H1 (cell line): ENCODE data around the gene POU2AF3. TPM values are rescaled to one million over a fixed set of nuclear protein-coding genes. Genes with fewer than 3 reads are reported as not detected.

Source experiments
- CTCF ChIA-PET: fragments of 300-600 bp; sonication (Branson Sonifier 250); formaldehyde crosslinking; loops from one replicate; lab custom pipeline; 2021; ENCODE audit not compliant: partially characterized antibody; lab: Charles Lee
- POLR2A ChIA-PET: fragments of 300-600 bp; sonication (Branson Sonifier 250); formaldehyde crosslinking; loops from one replicate; lab custom pipeline; 2021; ENCODE audit warnings: inconsistent platforms; ENCODE audit not compliant: partially characterized antibody; lab: Charles Lee
- DNase-seq, 2 experiments: peaks; one replicate each; pipeline versions ENCODE4 v3.0.0 to v3.0.0-alpha.2; 2010 to 2022; ENCODE audit warnings: low spot score in 2 of 2, low read depth in 1 of 2, mixed read lengths in 1 of 2
- FAIRE-seq: peaks from 2 replicates; lab custom pipeline; 2011; peaks lifted over from hg19 to GRCh38; lab: Jason Lieb, UNC
- H2AFZ ChIP-seq: 2 replicates; pipeline ENCODE4 v1.8.1; 2012; ENCODE audit warnings: low read length, inconsistent platforms
- H2AK5ac ChIP-seq: 2 replicates; pipeline ENCODE4 v1.6.1; 2013; ENCODE audit warnings: low read depth, low read length
- H2BK120ac ChIP-seq: replicated peaks from 2 replicates; pipeline ENCODE3; 2013; ENCODE audit warnings: low read depth, low read length, inconsistent platforms
- H2BK12ac ChIP-seq: 2 replicates; pipeline ENCODE4 v1.6.1; 2013; ENCODE audit warnings: low read depth, low read length
- H2BK15ac ChIP-seq: 2 replicates; pipeline ENCODE4 v1.6.1; 2013; ENCODE audit warnings: low read length
- H2BK20ac ChIP-seq: 2 replicates; pipeline ENCODE4 v1.6.1; 2013; ENCODE audit warnings: low read length
- H2BK5ac ChIP-seq: 2 replicates; pipeline ENCODE4 v1.6.1; 2013; ENCODE audit warnings: low read depth, low read length
- H3K14ac ChIP-seq: 2 replicates; pipeline ENCODE4 v1.6.1; 2013; ENCODE audit warnings: inconsistent platforms; ENCODE audit not compliant: insufficient read length
- H3K18ac ChIP-seq: 2 replicates; pipeline ENCODE4 v1.6.1; 2013; ENCODE audit warnings: low read length; ENCODE audit errors: extremely low read depth
- H3K23ac ChIP-seq: 2 replicates; pipeline ENCODE4 v1.6.1; 2013; ENCODE audit warnings: inconsistent platforms; ENCODE audit not compliant: insufficient read length
- H3K23me2 ChIP-seq: 2 replicates; pipeline ENCODE4 v1.6.1; 2013; ENCODE audit warnings: low read depth, low read length
- H3K27ac ChIP-seq: 2 replicates; pipeline ENCODE4 v1.6.1; 2011; ENCODE audit warnings: low read depth, low read length, inconsistent platforms
- H3K27me3 ChIP-seq, 4 experiments: replicated peaks in 1 of 4; 1 replicate in 1 of 4; 2 replicates in 3 of 4; pipeline versions ENCODE4 v1.6.1 to v1.8.1; 2011 to 2013; ENCODE audit warnings: low read length in 3 of 4, mild to moderate bottlenecking in 3 of 4, inconsistent platforms in 2 of 4, mixed read lengths in 2 of 4, moderate library complexity in 1 of 4; ENCODE audit not compliant: control insufficient read depth in 3 of 4, insufficient read depth in 3 of 4; ENCODE audit errors: extremely low read depth in 1 of 4
- H3K36me3 ChIP-seq, 4 experiments: 2 replicates each; pipeline versions ENCODE4 v1.6.1 to v1.8.1; 2011 to 2013; ENCODE audit warnings: mild to moderate bottlenecking in 4 of 4, low read length in 3 of 4, moderate library complexity in 2 of 4, control low read depth in 1 of 4, inconsistent platforms in 1 of 4; ENCODE audit not compliant: insufficient read depth in 4 of 4, control insufficient read depth in 2 of 4
- H3K4ac ChIP-seq: replicated peaks from 2 replicates; pipeline ENCODE3; 2013; ENCODE audit warnings: low read length, low read depth, mixed read lengths, inconsistent platforms; ENCODE audit not compliant: insufficient read length
- H3K4me1 ChIP-seq, 4 experiments: replicated peaks in 1 of 4; 1 replicate in 1 of 4; 2 replicates in 3 of 4; pipeline versions ENCODE4 v1.6.1 to v1.8.1; 2011 to 2013; ENCODE audit warnings: low read length in 3 of 4, inconsistent platforms in 2 of 4, mixed read lengths in 1 of 4; ENCODE audit not compliant: insufficient read depth in 4 of 4, control insufficient read depth in 3 of 4
- H3K4me2 ChIP-seq, 2 experiments: 2 replicates each; pipeline versions ENCODE4 v1.6.1 to v1.8.1; 2011 to 2013; ENCODE audit warnings: low read depth in 2 of 2, low read length in 2 of 2, control low read depth in 1 of 2, inconsistent platforms in 1 of 2, mild to moderate bottlenecking in 1 of 2; ENCODE audit not compliant: insufficient read depth in 1 of 2
- H3K4me3 ChIP-seq, 4 experiments: fragments of 200-600, 300-600 bp in 1 of 4; sonication (generic), shearing (Covaris generic), sonication (Bioruptor Twin) in 1 of 4; 2 replicates each; pipeline versions ENCODE4 v1.5.1 to v1.8.1; 2011 to 2016; ENCODE audit warnings: low read length in 4 of 4, low read depth in 3 of 4, control low read depth in 2 of 4, inconsistent platforms in 2 of 4, mild to moderate bottlenecking in 2 of 4, mixed read lengths in 1 of 4, moderate library complexity in 1 of 4; ENCODE audit not compliant: insufficient read depth in 2 of 4; ENCODE audit errors: extremely low read depth in 1 of 4
- H3K56ac ChIP-seq: replicated peaks from 2 replicates; pipeline ENCODE3; 2013; ENCODE audit warnings: low read depth, mild to moderate bottlenecking, mixed read lengths, low read length, inconsistent platforms; ENCODE audit not compliant: insufficient read length
- H3K79me1 ChIP-seq: 2 replicates; pipeline ENCODE4 v1.6.1; 2013; ENCODE audit warnings: low read depth, low read length, control low read depth
- H3K79me2 ChIP-seq, 2 experiments: 2 replicates each; pipeline versions ENCODE4 v1.6.1 to v1.8.1; 2012 to 2013; ENCODE audit warnings: low read length in 2 of 2, mild to moderate bottlenecking in 2 of 2, inconsistent platforms in 1 of 2; ENCODE audit not compliant: insufficient read depth in 2 of 2, control insufficient read depth in 1 of 2
- H3K9ac ChIP-seq, 4 experiments: replicated peaks in 1 of 4; 1 replicate in 1 of 4; 2 replicates in 3 of 4; pipeline versions ENCODE4 v1.6.1 to v1.8.1; 2011 to 2013; ENCODE audit warnings: low read depth in 3 of 4, low read length in 3 of 4, control low read depth in 2 of 4, mild to moderate bottlenecking in 2 of 4, moderate library complexity in 2 of 4, inconsistent platforms in 1 of 4; ENCODE audit errors: extremely low read depth in 1 of 4
- H3K9me3 ChIP-seq, 2 experiments: 2 replicates each; pipeline versions ENCODE4 v1.6.1 to v1.8.1; 2012 to 2013; ENCODE audit warnings: mild to moderate bottlenecking in 2 of 2, moderate library complexity in 2 of 2, control low read depth in 1 of 2, inconsistent platforms in 1 of 2, low read depth in 1 of 2, low read length in 1 of 2, mixed read lengths in 1 of 2; ENCODE audit not compliant: insufficient read depth in 2 of 2
- H4K20me1 ChIP-seq, 2 experiments: replicated peaks in 1 of 2; 2 replicates each; pipeline versions ENCODE3 to v1.8.1; 2011 to 2013; ENCODE audit warnings: inconsistent platforms in 2 of 2, low read length in 2 of 2, mild to moderate bottlenecking in 1 of 2; ENCODE audit not compliant: insufficient read depth in 2 of 2, control insufficient read depth in 1 of 2
- H4K5ac ChIP-seq: 2 replicates; pipeline ENCODE4 v1.6.1; 2013; ENCODE audit warnings: low read length, low read depth, mixed read lengths, inconsistent platforms; ENCODE audit not compliant: insufficient read length
- H4K8ac ChIP-seq: 2 replicates; pipeline ENCODE4 v1.8.0; 2013; ENCODE audit warnings: mild to moderate bottlenecking, moderate library complexity, low read length, inconsistent platforms; ENCODE audit not compliant: insufficient read depth; ENCODE audit errors: extremely low read depth
- H4K91ac ChIP-seq: replicated peaks from 2 replicates; pipeline ENCODE3; 2013; ENCODE audit warnings: low read length, mixed read lengths, inconsistent platforms; ENCODE audit not compliant: insufficient read length
- ASH2L ChIP-seq: fragments of 200-600, 300-600 bp; sonication (generic); IDR thresholded peaks from one replicate; pipeline ENCODE4 v1.7.1; 2017; ENCODE audit warnings: low read length
- BACH1 ChIP-seq: IDR thresholded peaks from 2 replicates; pipeline ENCODE4 v1.6.1; 2012; ENCODE audit warnings: low read length, improper control_type of control experiment
- CBX8 ChIP-seq: fragments of 300-800, 300-1000 bp; sonication (generic); IDR thresholded peaks from 2 replicates; pipeline ENCODE4 v1.7.1; 2016; ENCODE audit warnings: low read depth, low read length, borderline replicate concordance
- EZH2 ChIP-seq: fragments of 200-600 bp; sonication (generic); IDR thresholded peaks from 2 replicates; pipeline ENCODE4 v1.7.1; 2012; ENCODE audit warnings: low read depth, mild to moderate bottlenecking, moderate library complexity, low read length, inconsistent platforms; ENCODE audit not compliant: severe bottlenecking
- JUN ChIP-seq: IDR thresholded peaks from 2 replicates; pipeline ENCODE4 v1.6.1; 2011; ENCODE audit warnings: low read depth, mild to moderate bottlenecking, improper control_type of control experiment, low read length
- KDM1A ChIP-seq: fragments of 200-600, 300-600 bp; sonication (generic); IDR thresholded peaks from 2 replicates; pipeline ENCODE4 v1.7.1; 2016; ENCODE audit warnings: mild to moderate bottlenecking, low read length, borderline replicate concordance
- RFX5 ChIP-seq: IDR thresholded peaks from 2 replicates; pipeline ENCODE4 v1.6.1; 2011; ENCODE audit warnings: low read depth, low read length, improper control_type of control experiment, borderline replicate concordance
- SIX5 ChIP-seq: IDR thresholded peaks from 2 replicates; pipeline ENCODE4 v1.6.1; 2011; ENCODE audit warnings: mild to moderate bottlenecking, low read depth, low read length
- SUZ12 ChIP-seq: fragments of 200-600 bp; sonication (generic); IDR thresholded peaks from 2 replicates; pipeline ENCODE4 v1.6.1; 2012; ENCODE audit warnings: mild to moderate bottlenecking, inconsistent platforms, low read length, moderate library complexity, mixed read lengths
- TAF7 ChIP-seq: optimal IDR thresholded peaks from 2 replicates; pipeline ENCODE3; 2011; ENCODE audit warnings: low read depth, mild to moderate bottlenecking, inconsistent platforms, low read length, moderate library complexity, borderline replicate concordance
- TEAD4 ChIP-seq: IDR thresholded peaks from 2 replicates; pipeline ENCODE4 v1.6.1; 2012; ENCODE audit warnings: low read depth, low read length, inconsistent platforms, mixed read lengths
- ZNF274 ChIP-seq: IDR thresholded peaks from 2 replicates; pipeline ENCODE4 v1.7.0; 2012; ENCODE audit warnings: low read length, borderline replicate concordance; ENCODE audit errors: extremely low read depth
- WGBS, 2 experiments: shearing (Covaris generic) in 1 of 2; methylation state at CpG; one replicate each; pipeline versions ENCODE4 v1.1.6 to v1.1.7; 2013 to 2015; ENCODE audit warnings: low lambda C conversion rate in 2 of 2, mixed read lengths in 2 of 2, inconsistent platforms in 1 of 2, low coverage in 1 of 2, missing lambda C conversion rate in 1 of 2; ENCODE audit not compliant: insufficient replicate concordance in 2 of 2, insufficient coverage in 1 of 2, insufficient read length in 1 of 2; ENCODE audit errors: extremely low coverage in 1 of 2, missing lambda C conversion rate in 1 of 2; 5-methylcytosine and 5-hydroxymethylcytosine counted together
- polyA plus RNA-seq, 7 experiments: library from polyadenylated mRNA; depleted of rRNA in 3 of 7; stranded (reverse) in 5 of 7; unstranded in 2 of 7; fragments of >200 nt in 5 of 7; fragments of 200-250 nt in 2 of 7; gene quantifications; 1 replicate in 5 of 7; 2 replicates in 1 of 7; 4 replicates in 1 of 7; pipeline versions ENCODE4 v1.2.1 to v1.2.3, GENCODE V29; 2011 to 2013; ENCODE audit warnings: missing spikeins in 2 of 7, mixed read lengths in 2 of 7
- total RNA-seq: library from RNA; stranded (reverse); fragmentation: NEBNext Ultra II Directional; extraction: Animal tissue kit (Norgen Biotek cat#: 25700); gene quantifications from 2 replicates; pipeline ENCODE4 v1.2.1, GENCODE V29; 2021

Gene POU2AF3
- total and polyA plus RNA-seq, 2 of the 8 experiments (the other 6 are each of a cell fraction or from before 2014, with no cell fraction given) = 1.2 to 5.7 TPM

- Histone ChIP-seq H3K27me3 (peaks cover 0 to 33% (median 16%) of the 10 kb centered on the region in 4 experiments; a peak in 5 of 7 replicates), H3K79me2 (no peaks in the 10 kb centered on the region), H3K9me3 (no peaks in the 10 kb centered on the region), H4K8ac (peak overlapping the region; percentile 42; the same call in 1 of the 2 replicates), H3K36me3 (no peaks in the 10 kb centered on the region), H2AK5ac (no peak overlapping the region), H3K27ac (no peak overlapping the region), H3K23me2 (peaks cover 17% of the 10 kb centered on the region; the same call in 1 of the 2 replicates), H2BK12ac (no peak overlapping the region), H2BK20ac (no peak overlapping the region), H2BK120ac (no peak overlapping the region), H3K79me1 (no peaks in the 10 kb centered on the region), H3K4me1 (peaks cover 1 to 9% (median 6%) of the 10 kb centered on the region in 4 experiments; a peak in 6 of 7 replicates), H2BK5ac (no peak overlapping the region), H4K20me1 (no peaks in the 10 kb centered on the region), H3K23ac (no peak overlapping the region), H3K56ac (no peak overlapping the region), H3K14ac (no peak overlapping the region), H3K9ac (no peak overlapping the region), H3K4me2 (no peak overlapping the region; a peak in 1 of 4 replicates), H3K18ac (no peak overlapping the region; the same call in 1 of the 2 replicates), H4K91ac (no peak overlapping the region), H3K4ac (no peak overlapping the region), H2BK15ac (peak overlapping the region; percentile 61; the same call in 1 of the 2 replicates), H4K5ac (no peak overlapping the region), H2AFZ (0 out of 2 replicates have a peak overlapping the region, but pooled peaks have one; percentile 20), H3K4me3 (no peak overlapping the region)
- DNase-seq = peak in 1 of 2 experiments; percentile 57
- no peak for FAIRE-seq
- WGBS, 2 experiments = 78% methylated on average over 10 of the region's 10 CpGs; no CpG with 5 or more reads in 1 of the 2 experiments
- no peak for TF ChIP-seq EZH2
- no peak for TF ChIP-seq KDM1A
- TF ChIP-seq JUN = no peak
- TF ChIP-seq SUZ12 = no peak
- TF ChIP-seq TEAD4 = no peak
- no peak for TF ChIP-seq ASH2L
- no peak for TF ChIP-seq SIX5
- TF ChIP-seq BACH1 = no peak
- TF ChIP-seq ZNF274 = no peak
- TF ChIP-seq TAF7 = no peak
- TF ChIP-seq RFX5 = no peak
- TF ChIP-seq CBX8 = no peak
- CTCF ChIA-PET = interaction anchor here (1.3 to 4.8 kb wide), 6 partner anchors 13 to 148 kb away, joined by 4 to 34 read pairs (median 9); no protein-coding TSS in a partner anchor
- POLR2A ChIA-PET = interaction anchor here (0.8 kb wide), 1 partner anchor 132 kb away, joined by 3 read pairs; no protein-coding TSS in a partner anchor
These were observed 650 bp upstream of the POU2AF3 start for GRCh38 chr11:111297696-111298095.
